ENCODE results near the gene RAB3C.
A peak's percentile ranks its signal among the peaks of the same experiment; 100 is the strongest.

The RAB3C gene

GRCh38 chr5:58855851-58856739, 273.2 kb downstream of the RAB3C start:
- Mint-ChIP-seq H3K36me3 (no peaks in the 10 kb centered on the region), H3K9me3 (no peaks in the 10 kb centered on the region), H3K27ac (no peak overlapping the region), H3K4me3 (no peak overlapping the region), H3K4me1 (no peaks in the 10 kb centered on the region)
- no peak for ATAC-seq
- no peak for DNase-seq (ENCODE audit: low spot score in 2 of 2)

GRCh38 chr5:58857609-58858008, 274.7 kb downstream of the RAB3C start:
- no peak for DNase-seq (ENCODE audit: low spot score in 2 of 2)
- Mint-ChIP-seq H3K27ac (no peak overlapping the region), H3K9me3 (no peaks in the 10 kb centered on the region), H3K4me1 (no peaks in the 10 kb centered on the region), H3K4me3 (no peak overlapping the region), H3K36me3 (no peaks in the 10 kb centered on the region)
- no peak for ATAC-seq

GRCh38 chr5:58860680-58861079, 277.8 kb downstream of the RAB3C start:
- Mint-ChIP-seq H3K36me3 (no peaks in the 10 kb centered on the region), H3K27ac (no peak overlapping the region), H3K4me1 (no peaks in the 10 kb centered on the region), H3K4me3 (no peak overlapping the region), H3K9me3 (no peaks in the 10 kb centered on the region)
- no peak for DNase-seq (ENCODE audit: low spot score in 2 of 2)
- no peak for ATAC-seq

- Mint-ChIP-seq H3K27ac (no peak overlapping the region), H3K9me3 (no peaks in the 10 kb centered on the region), H3K4me3 (no peak overlapping the region), H3K36me3 (no peaks in the 10 kb centered on the region), H3K4me1 (no peaks in the 10 kb centered on the region)
- peak; percentile 47 for ATAC-seq
- DNase-seq (ENCODE audit: low spot score in 2 of 2): no peak
These were observed 286.1 kb downstream of the RAB3C start for GRCh38 chr5:58868931-58869330.

- Mint-ChIP-seq H3K27ac (no peak overlapping the region), H3K36me3 (no peaks in the 10 kb centered on the region), H3K9me3 (no peaks in the 10 kb centered on the region), H3K4me3 (no peak overlapping the region), H3K4me1 (no peaks in the 10 kb centered on the region)
- DNase-seq (ENCODE audit: low spot score in 2 of 2) (no peak), ATAC-seq (no peak)
These were observed 288.9 kb downstream of the RAB3C start for GRCh38 chr5:58871648-58872242.

- no peaks in the 10 kb centered on the region for H3K9me3 Mint-ChIP-seq
- DNase-seq (ENCODE audit: low spot score in 2 of 2) (no peak), ATAC-seq (no peak)
- no peak overlapping the region for H3K27ac Mint-ChIP-seq
- H3K4me1 Mint-ChIP-seq: no peaks in the 10 kb centered on the region
- no peaks in the 10 kb centered on the region for H3K36me3 Mint-ChIP-seq
- H3K4me3 Mint-ChIP-seq: no peak overlapping the region
These were observed 289.9 kb downstream of the RAB3C start for GRCh38 chr5:58872670-58873273.

- ATAC-seq (no peak), DNase-seq (ENCODE audit: low spot score in 2 of 2) (no peak)
- Mint-ChIP-seq H3K9me3 (no peaks in the 10 kb centered on the region), H3K4me3 (no peak overlapping the region), H3K4me1 (no peaks in the 10 kb centered on the region), H3K27ac (no peak overlapping the region), H3K36me3 (no peaks in the 10 kb centered on the region)
These were observed 292.7 kb downstream of the RAB3C start for GRCh38 chr5:58875599-58875998.

GRCh38 chr5:58885260-58885659, 302.4 kb downstream of the RAB3C start:
- H3K4me3 Mint-ChIP-seq: no peak overlapping the region
- H3K27ac Mint-ChIP-seq: no peak overlapping the region
- no peak for ATAC-seq
- peaks cover 31% of the 10 kb centered on the region for H3K4me1 Mint-ChIP-seq
- H3K36me3 Mint-ChIP-seq: no peaks in the 10 kb centered on the region
- no peaks in the 10 kb centered on the region for H3K9me3 Mint-ChIP-seq
- DNase-seq (ENCODE audit: low spot score in 2 of 2): no peak

GRCh38 chr5:58886315-58887207, 303.7 kb downstream of the RAB3C start:
- H3K36me3 Mint-ChIP-seq: no peaks in the 10 kb centered on the region
- H3K27ac Mint-ChIP-seq: peak overlapping the region; percentile 81
- H3K4me1 Mint-ChIP-seq: peaks cover 44% of the 10 kb centered on the region
- no peaks in the 10 kb centered on the region for H3K9me3 Mint-ChIP-seq
- ATAC-seq: peak; percentile 78
- peak overlapping the region; percentile 9 for H3K4me3 Mint-ChIP-seq
- DNase-seq (ENCODE audit: low spot score in 2 of 2): peak; percentile 47 to 83

GRCh38 chr5:58887311-58887710, 304.4 kb downstream of the RAB3C start:
- Mint-ChIP-seq H3K9me3 (no peaks in the 10 kb centered on the region), H3K4me3 (peak overlapping the region; percentile 9), H3K27ac (peak overlapping the region; percentile 81), H3K4me1 (peaks cover 47% of the 10 kb centered on the region), H3K36me3 (no peaks in the 10 kb centered on the region)
- ATAC-seq: peak; percentile 1
- no peak for DNase-seq (ENCODE audit: low spot score in 2 of 2)

- Mint-ChIP-seq H3K27ac (peak overlapping the region; percentile 81), H3K4me1 (peaks cover 47% of the 10 kb centered on the region), H3K9me3 (no peaks in the 10 kb centered on the region), H3K36me3 (no peaks in the 10 kb centered on the region), H3K4me3 (peak overlapping the region; percentile 9)
- ATAC-seq: peak; percentile 2
- DNase-seq (ENCODE audit: low spot score in 2 of 2): no peak
These were observed 305.0 kb downstream of the RAB3C start for GRCh38 chr5:58887721-58888409.

- H3K27ac Mint-ChIP-seq: peak overlapping the region; percentile 75
- H3K4me1 Mint-ChIP-seq: peaks cover 47% of the 10 kb centered on the region
- ATAC-seq: no peak
- no peaks in the 10 kb centered on the region for H3K9me3 Mint-ChIP-seq
- no peak overlapping the region for H3K4me3 Mint-ChIP-seq
- DNase-seq (ENCODE audit: low spot score in 2 of 2): no peak
- no peaks in the 10 kb centered on the region for H3K36me3 Mint-ChIP-seq
These were observed 307.4 kb downstream of the RAB3C start for GRCh38 chr5:58890265-58890664.

GRCh38 chr5:58890701-58891085, 307.8 kb downstream of the RAB3C start:
- DNase-seq (ENCODE audit: low spot score in 2 of 2): no peak
- H3K9me3 Mint-ChIP-seq: no peaks in the 10 kb centered on the region
- H3K27ac Mint-ChIP-seq: peak overlapping the region; percentile 75
- ATAC-seq: no peak
- H3K4me1 Mint-ChIP-seq: peaks cover 47% of the 10 kb centered on the region
- H3K36me3 Mint-ChIP-seq: no peaks in the 10 kb centered on the region
- peak overlapping the region; percentile 63 for H3K4me3 Mint-ChIP-seq

- no peaks in the 10 kb centered on the region for H3K36me3 Mint-ChIP-seq
- peaks cover 43% of the 10 kb centered on the region for H3K4me1 Mint-ChIP-seq
- H3K27ac Mint-ChIP-seq: peak overlapping the region; percentile 75
- DNase-seq (ENCODE audit: low spot score in 2 of 2) (peak; percentile 37 to 80), ATAC-seq (peak; percentile 71)
- H3K4me3 Mint-ChIP-seq: peak overlapping the region; percentile 63
- H3K9me3 Mint-ChIP-seq: no peaks in the 10 kb centered on the region
These were observed 308.5 kb downstream of the RAB3C start for GRCh38 chr5:58891086-58891970.

All from stimulated activated effector memory CD8-positive, alpha-beta T cell treated with anti-CD3 and anti-CD28 coated beads, Interleukin-12 subunit alpha, Interleukin-12 subunit beta, amount 100 ng/mL, for 72 hours (primary cell).